ENCODE data around the gene TMEM273.

Gene TMEM273

DNA sequence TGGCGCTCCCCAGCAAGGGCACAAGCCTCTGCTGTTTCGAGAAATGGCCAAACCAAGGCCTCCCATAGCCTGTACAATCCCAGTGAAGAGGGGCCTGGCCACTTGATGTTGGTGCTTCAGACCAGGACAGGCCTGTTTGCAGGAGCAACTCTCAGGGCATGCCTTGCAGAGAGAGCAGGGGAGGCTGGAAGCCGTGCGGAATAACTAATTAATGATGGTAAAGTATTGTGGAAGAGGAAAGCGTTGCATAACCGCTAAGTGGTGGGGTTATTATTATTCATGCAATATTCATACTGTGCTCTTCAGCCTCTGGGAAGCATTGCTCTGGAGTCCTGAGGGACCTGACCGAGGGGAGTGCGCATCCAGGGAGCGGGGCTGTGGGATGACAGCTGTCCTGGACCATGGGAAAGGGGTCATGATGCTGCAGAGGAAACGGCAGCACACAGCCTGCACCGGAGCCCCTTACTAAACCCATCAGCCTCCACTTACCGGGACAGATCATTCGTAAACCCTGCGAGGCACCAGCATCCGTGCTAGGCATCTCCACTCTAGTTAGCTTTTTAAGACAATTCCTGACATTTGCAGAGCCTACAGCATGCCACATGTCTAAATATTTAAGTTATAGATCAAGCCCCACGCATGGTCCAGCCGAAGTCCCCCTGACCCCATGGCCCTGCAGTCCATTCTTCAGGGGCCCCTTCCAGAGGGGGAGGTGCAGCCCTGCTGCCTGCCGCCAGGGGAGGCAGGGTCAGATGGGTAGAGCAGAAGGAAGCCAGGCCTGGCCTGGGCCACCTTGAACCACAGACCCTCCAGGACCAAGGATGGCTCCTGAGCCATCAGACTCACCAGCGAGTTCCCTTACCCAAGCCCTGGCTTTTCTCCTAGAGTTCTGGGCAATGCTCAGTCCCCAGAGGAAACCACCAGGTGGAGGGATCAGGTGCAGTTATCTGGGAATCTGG lies 11.6 kb downstream of the TMEM273 start:
- Histone ChIP-seq H3K9ac (ENCODE audit: low read depth, low read length) (no peak overlapping the region), H3K4me3 (ENCODE audit: low read depth in 1 of 2, low read length in 2 of 2) (no peak overlapping the region), H3K9me3 (ENCODE audit: insufficient read depth, low read length, severe bottlenecking) (no peaks in the 10 kb centered on the region), H4K20me1 (ENCODE audit: insufficient read depth, low read length) (peaks cover 3% of the 10 kb centered on the region; the same call in 1 of the 2 replicates), H3K36me3 (ENCODE audit: insufficient read depth, low read length) (no peaks in the 10 kb centered on the region), H2AFZ (ENCODE audit: low read depth, low read length) (no peak overlapping the region), H3K27ac (ENCODE audit: low read length) (peak overlapping the region; percentile 61), H3K27me3 (ENCODE audit: insufficient read depth, low read length, poor library complexity) (no peaks in the 10 kb centered on the region), H3K4me1 (ENCODE audit: insufficient read depth, low read length) (peaks cover 27% of the 10 kb centered on the region), H3K79me2 (ENCODE audit: insufficient read depth, low read length) (0 out of 2 replicates have a peak, but pooled peaks cover 3% of the 10 kb centered on the region), H3K4me2 (ENCODE audit: insufficient read depth, low read length) (no peak overlapping the region)
- no peak for DNase-seq
- no peak for TF ChIP-seq EZH2 (IDR thresholded peaks at IDR 0.05; ENCODE audit: borderline replicate concordance, low read depth, low read length, severe bottlenecking)
- peak; percentile 61 for ATAC-seq (ENCODE audit: insufficient read depth, low read depth)

DNA sequence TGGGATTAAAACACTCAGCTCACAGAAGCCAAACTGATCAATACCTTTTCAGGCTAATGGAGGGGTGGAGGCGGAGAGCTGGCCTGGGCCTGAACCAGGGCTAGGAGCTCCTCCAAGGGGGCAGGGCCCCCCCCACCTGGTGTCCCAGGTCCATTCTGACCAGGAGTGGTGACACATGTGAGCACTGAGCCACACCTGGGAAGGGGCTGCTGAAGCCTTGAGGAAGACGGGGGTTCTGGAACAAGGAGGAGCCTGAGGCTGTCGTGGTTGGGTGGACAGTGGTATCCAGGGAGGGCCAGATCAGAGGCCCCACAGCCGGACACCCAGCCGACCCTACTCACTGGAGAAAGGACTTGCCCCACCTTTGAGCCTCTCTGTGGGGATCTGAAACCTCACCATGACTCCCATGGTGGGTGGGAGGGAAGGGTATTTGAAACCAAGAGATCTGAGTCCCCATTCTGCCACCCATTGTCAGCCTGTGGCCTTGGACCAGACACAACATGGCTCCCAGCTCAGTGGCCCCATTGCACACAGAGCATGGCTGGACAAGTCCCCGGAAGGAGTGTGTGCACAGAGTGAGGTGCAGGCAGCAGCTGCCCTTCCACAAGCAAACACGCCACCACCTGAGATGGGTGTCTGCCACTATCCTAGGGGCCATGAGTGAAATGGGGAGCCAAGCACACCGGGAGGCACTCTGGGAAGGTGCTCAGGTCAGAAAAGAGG lies 12.4 kb downstream of the TMEM273 start:
- Histone ChIP-seq H3K4me3 (ENCODE audit: low read depth in 1 of 2, low read length in 2 of 2) (no peak overlapping the region), H3K27ac (ENCODE audit: low read length) (no peak overlapping the region), H3K9me3 (ENCODE audit: insufficient read depth, low read length, severe bottlenecking) (no peaks in the 10 kb centered on the region), H3K79me2 (ENCODE audit: insufficient read depth, low read length) (0 out of 2 replicates have a peak, but pooled peaks cover 3% of the 10 kb centered on the region), H3K4me1 (ENCODE audit: insufficient read depth, low read length) (peaks cover 27% of the 10 kb centered on the region), H3K27me3 (ENCODE audit: insufficient read depth, low read length, poor library complexity) (no peaks in the 10 kb centered on the region), H4K20me1 (ENCODE audit: insufficient read depth, low read length) (peaks cover 3% of the 10 kb centered on the region; the same call in 1 of the 2 replicates), H3K36me3 (ENCODE audit: insufficient read depth, low read length) (no peaks in the 10 kb centered on the region), H3K4me2 (ENCODE audit: insufficient read depth, low read length) (no peak overlapping the region), H3K9ac (ENCODE audit: low read depth, low read length) (no peak overlapping the region), H2AFZ (ENCODE audit: low read depth, low read length) (no peak overlapping the region)
- DNase-seq (no peak), ATAC-seq (ENCODE audit: insufficient read depth, low read depth) (no peak)
- no peak for TF ChIP-seq EZH2 (IDR thresholded peaks at IDR 0.05; ENCODE audit: borderline replicate concordance, low read depth, low read length, severe bottlenecking)
- TF ChIP-seq, protein P1, sequence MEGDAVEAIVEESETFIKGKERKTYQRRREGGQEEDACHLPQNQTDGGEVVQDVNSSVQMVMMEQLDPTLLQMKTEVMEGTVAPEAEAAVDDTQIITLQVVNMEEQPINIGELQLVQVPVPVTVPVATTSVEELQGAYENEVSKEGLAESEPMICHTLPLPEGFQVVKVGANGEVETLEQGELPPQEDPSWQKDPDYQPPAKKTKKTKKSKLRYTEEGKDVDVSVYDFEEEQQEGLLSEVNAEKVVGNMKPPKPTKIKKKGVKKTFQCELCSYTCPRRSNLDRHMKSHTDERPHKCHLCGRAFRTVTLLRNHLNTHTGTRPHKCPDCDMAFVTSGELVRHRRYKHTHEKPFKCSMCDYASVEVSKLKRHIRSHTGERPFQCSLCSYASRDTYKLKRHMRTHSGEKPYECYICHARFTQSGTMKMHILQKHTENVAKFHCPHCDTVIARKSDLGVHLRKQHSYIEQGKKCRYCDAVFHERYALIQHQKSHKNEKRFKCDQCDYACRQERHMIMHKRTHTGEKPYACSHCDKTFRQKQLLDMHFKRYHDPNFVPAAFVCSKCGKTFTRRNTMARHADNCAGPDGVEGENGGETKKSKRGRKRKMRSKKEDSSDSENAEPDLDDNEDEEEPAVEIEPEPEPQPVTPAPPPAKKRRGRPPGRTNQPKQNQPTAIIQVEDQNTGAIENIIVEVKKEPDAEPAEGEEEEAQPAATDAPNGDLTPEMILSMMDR (IDR thresholded peaks at IDR 0.05; ENCODE audit: borderline replicate concordance, extremely low read depth, low read length, poor library complexity, severe bottlenecking), result no peak

DNA sequence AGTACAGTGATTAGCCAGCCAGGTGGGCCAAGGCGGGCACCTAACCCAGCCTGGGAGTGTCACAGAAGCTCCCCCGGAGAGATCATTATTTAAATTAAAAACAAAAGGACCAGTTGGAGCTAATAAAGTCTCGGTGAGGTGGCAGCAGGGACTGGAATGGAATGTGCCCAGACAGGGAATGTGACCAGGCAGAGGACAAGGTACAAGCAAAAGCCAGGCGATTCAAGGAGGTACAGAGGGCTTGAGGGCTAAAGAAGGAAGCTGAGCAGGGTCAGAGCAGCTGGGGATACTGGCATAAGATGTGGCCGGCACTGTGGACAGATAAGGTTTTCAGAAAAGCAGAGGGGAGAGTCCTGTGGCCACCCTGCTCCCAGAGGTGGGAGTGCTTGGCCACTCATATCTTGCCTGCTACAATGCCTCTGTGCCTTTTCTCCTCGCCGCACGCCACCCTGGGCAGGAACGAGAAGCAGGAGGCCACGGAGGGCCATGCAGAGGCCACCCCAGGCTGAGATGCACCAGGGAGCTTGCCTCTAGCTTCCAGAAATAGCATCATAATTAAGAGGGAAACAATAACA lies 13.2 kb downstream of the TMEM273 start:
- no peak overlapping the region for H3K4me3 ChIP-seq (ENCODE audit: low read depth in 1 of 2, low read length in 2 of 2)
- no peaks in the 10 kb centered on the region for H3K36me3 ChIP-seq (ENCODE audit: insufficient read depth, low read length)
- TF ChIP-seq, protein P1 (IDR thresholded peaks at IDR 0.05; ENCODE audit: borderline replicate concordance, extremely low read depth, low read length, poor library complexity, severe bottlenecking), result no peak
- TF ChIP-seq EZH2 (IDR thresholded peaks at IDR 0.05; ENCODE audit: borderline replicate concordance, low read depth, low read length, severe bottlenecking), result no peak
- H4K20me1 ChIP-seq (ENCODE audit: insufficient read depth, low read length), result peaks cover 3% of the 10 kb centered on the region; the same call in 1 of the 2 replicates
- H3K27me3 ChIP-seq (ENCODE audit: insufficient read depth, low read length, poor library complexity), result no peaks in the 10 kb centered on the region
- H3K9ac ChIP-seq (ENCODE audit: low read depth, low read length), result no peak overlapping the region
- H3K27ac ChIP-seq (ENCODE audit: low read length), result no peak overlapping the region
- H3K4me2 ChIP-seq (ENCODE audit: insufficient read depth, low read length), result no peak overlapping the region
- ATAC-seq (ENCODE audit: insufficient read depth, low read depth) (no peak), DNase-seq (no peak)
- H3K4me1 ChIP-seq (ENCODE audit: insufficient read depth, low read length), result peaks cover 27% of the 10 kb centered on the region
- H3K79me2 ChIP-seq (ENCODE audit: insufficient read depth, low read length), result 0 out of 2 replicates have a peak, but pooled peaks cover 3% of the 10 kb centered on the region
- H2AFZ ChIP-seq (ENCODE audit: low read depth, low read length), result no peak overlapping the region
- H3K9me3 ChIP-seq (ENCODE audit: insufficient read depth, low read length, severe bottlenecking), result no peaks in the 10 kb centered on the region

All from DND-41 (cell line).